ENCODE measurements around the gene PRLR.
"Not testable (repeated sequence)": the region's sequence is repeated elsewhere in the genome, so short reads cannot be mapped to it uniquely, and the experiment has no call there.

The PRLR gene

DNA sequence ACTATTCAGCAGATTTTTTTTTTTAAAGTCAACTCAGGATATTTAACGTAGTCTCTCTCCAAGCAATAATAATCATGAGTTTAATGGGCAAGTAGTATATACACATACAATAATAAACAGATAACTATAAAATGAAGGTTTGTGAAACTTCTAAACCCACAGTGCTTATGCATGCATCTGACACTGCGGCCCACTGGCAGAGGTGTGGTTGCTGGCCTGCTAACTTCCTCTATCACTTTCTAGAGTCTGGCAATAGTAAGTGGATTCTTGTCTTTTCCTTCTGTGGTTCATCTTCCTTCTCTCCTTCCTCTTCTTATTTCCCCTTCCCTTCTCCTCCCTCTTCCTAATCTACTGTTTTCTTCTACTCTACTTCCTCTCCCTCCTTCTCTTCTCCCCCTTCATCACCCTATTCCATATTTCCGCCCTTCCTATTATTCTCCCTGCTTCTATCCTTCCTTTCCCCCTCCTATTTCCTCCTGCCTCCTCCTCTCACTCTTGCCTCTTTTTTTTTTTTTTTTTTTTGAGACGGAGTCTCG, 164.0 kb downstream of the PRLR start:
- no peak for FAIRE-seq

DNA sequence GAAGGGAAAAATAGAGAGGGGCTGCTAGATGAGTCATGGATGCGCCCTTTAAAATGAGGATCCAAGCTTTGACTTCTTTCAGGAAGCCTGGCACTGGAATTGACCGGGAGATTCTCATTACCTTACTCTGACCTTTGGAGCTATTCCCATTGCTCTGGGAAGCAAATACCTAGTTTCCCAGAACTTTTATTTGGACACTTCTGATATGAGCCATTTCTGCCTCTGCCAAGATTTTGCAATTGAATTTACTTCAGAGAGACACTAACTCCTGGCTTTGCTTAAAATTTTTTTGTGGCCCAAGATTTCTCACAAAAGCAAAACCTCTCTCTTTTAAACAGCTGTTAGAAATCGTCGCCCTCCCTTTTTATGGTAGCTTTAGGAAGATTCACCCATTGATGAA, 166.9 kb downstream of the PRLR start:
- no peak for FAIRE-seq

DNA sequence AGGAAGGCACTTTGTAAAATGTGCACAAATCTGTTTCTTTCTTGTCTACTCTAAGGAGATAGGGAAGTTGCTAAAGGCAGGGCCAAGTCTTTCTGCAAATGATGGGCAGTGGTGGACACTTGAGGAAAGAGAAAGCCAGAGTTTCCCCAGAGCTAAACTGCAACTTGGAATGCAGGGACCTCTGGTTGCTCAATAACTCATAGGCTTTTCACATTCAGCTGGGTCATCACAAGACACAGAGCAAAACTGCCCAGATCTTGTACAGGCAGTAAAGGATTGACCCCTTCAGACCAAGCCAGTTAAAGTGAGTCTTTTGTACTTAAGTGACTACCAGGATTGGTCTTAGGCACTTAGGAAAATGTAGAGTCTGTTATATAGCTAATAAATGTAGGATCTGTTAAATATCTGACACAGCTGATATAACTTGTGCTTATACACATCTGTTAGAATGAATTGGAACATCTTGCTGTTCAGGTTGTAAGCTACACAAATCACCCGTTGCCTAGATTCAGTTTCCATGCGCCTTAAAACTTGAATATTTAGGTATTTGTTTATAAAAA, 169.0 kb downstream of the PRLR start:
- no peak for FAIRE-seq

DNA sequence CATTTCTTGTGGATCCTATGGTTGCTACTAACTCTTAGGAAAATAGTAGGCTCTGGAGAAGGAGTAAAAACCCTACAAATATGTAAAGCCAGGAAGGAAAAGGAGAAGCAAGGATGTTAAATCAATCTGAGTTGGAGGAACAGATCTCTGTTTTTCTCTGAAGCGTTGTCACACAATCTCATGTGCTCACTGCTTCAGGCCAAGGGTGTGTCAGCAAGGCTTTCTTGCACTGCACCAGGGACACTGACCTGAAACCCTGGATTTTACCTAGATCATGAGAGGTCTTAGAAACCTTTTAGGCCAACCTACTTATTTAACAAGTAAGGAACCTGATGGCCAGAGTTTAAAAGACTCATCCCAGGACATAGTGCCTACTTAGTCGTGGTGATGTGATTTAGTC, 170.1 kb downstream of the PRLR start:
- no peak for FAIRE-seq

DNA sequence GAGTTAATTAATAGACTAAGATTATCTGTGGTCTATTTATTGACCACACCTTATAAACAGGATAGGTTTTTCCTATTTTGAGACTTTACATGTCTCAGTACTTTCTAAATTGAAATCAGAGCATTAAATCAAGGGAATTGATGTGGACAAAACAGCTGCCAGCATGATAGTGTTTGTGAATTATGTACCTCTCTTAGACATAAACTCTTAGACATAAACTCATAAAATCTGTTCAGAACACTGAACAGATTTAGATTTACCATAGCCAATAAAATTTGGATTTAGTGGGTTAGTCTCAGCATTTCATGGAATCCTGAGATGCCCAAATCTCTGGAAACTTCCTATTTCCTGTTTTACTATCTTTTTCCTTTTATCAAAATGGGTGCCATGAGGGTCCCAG, 171.0 kb downstream of the PRLR start:
- FAIRE-seq = no peak

DNA sequence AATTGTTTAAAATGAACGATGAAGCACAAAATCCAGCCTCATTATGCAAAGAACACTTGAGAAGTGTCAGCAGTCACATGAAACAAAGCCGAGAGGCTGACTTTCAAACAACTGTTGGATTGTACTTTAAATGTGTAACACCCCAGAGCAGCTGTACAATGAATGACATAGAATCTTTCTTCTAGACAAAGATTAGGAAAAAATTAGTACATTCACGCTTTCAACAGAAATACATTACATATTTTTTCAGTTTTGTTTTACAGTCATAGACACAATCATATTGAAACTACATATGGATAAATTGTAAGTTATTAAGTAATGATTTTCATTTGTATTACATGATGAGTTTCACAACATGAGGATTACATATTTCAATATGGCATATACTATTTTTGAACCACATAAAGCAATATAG, 171.9 kb downstream of the PRLR start:
- no peak for FAIRE-seq

DNA sequence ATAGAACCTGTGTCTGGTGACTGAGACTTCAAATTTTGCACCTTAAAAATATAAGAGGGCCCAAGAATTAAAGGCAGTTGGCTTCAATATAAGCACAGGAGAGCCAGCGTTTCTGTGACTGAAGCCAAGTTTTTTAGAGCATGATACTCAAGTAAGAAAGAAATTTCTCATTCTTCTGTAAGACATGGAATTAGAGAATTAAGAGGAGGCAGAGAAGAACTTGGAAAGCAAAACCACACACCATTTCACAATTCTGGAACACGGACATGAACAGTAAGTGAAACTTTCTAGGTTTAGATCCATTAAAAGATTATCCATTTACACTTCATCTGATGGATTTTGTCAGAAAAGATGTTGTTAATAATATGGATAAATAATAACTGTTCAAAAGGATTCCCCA, 173.6 kb downstream of the PRLR start:
- FAIRE-seq = no peak

DNA sequence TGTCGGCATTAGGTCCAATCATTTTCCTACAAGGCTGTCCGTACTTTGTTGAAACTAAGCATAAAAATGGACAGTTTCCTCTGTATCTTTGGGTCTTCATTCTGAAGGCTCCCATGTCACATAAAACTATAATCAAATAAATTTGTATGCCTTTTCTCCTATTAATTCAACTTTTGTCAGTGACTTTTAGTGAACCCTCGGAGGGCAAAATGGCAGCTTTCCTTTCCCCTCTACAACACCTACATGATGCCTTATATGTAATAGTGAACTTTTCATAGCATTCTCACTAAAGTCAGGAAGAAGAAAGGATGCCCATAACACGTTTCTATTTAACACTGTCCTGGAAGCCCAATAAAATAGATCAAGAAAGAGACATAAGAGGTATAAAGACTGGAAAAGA, 177.4 kb downstream of the PRLR start:
- no peak for FAIRE-seq

DNA sequence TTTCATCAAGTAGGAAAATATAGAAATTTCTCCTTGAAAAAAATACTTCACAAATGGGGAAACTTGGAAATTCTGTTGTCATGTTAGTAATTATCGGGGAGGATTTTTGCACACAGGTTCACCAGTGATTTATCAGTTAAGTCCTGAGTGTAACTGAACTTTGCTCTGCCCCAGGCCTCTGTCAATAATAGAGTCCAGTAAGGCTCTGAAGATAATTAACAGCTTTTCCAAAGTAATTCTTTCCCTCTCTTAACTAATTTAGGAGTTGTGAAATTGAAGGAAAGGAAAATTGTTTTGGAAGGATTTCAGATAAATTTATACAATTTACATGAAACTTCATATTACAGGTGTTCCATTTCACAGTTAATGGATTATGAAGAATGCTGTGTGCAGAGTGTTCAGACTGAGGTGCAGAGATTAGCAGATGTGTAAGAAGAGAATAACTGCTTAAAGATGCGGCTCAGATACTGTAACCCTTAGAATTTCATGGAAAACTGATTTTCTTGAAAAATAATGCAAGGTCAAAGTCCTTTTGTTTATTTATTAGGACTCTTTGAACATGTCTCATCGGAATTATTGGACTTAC, 179.7 kb downstream of the PRLR start:
- FAIRE-seq = no peak

DNA sequence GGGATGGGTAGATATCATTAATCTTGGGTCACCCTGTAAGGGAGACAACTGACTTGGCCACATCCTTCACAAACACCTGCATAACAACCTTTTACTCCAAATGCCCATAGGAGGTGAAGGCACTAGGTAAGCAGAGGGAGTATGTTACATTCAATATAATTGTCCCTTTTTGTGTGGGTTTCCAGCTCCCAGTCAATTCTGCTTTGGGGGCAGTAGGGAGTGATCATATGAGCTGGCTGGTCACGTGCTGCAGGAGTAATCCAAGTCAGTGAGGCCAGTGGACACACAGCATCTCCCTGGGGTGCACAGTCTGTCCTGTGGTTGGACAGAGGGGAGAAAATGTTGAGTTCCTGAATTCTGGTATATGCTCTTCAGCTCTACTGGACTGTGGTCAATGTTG, 181.4 kb downstream of the PRLR start:
- no peak for FAIRE-seq

DNA sequence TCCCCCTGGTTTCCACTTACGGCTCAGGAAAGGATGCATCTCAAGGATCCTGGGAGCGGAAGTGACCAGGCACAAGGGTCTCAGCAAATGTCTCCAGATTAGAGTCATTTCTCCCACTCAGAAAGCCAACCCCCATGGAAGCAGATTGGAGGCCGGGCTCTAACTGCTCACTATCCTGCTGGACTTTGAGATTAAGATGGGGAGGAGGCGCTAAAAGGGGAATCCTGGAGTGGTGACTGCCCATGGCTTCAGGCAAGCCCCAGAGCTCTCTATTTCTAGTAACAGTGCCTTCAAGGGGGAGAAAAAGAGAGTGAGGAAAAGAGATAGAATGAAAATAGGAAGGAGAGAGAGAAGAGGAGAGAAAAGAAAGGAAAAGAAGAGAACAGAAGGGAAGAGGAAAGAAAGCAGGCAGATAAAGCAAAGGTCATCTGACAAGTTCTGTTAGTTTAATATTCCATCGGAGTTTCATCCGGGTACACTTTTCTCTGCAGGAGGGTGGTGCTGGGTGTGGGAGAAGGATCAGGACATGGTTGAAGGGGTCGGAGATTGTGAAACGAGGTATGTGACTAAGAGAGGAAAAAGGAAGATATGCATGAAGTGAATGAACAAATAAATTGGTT, 182.4 kb downstream of the PRLR start, which contains the start of gene AGXT2:
TSS of gene AGXT2 (minus strand) at position 165 of the 620 bp plus-strand sequence. CDS start at position 108, 57 bp downstream.
- FAIRE-seq = no peak

DNA sequence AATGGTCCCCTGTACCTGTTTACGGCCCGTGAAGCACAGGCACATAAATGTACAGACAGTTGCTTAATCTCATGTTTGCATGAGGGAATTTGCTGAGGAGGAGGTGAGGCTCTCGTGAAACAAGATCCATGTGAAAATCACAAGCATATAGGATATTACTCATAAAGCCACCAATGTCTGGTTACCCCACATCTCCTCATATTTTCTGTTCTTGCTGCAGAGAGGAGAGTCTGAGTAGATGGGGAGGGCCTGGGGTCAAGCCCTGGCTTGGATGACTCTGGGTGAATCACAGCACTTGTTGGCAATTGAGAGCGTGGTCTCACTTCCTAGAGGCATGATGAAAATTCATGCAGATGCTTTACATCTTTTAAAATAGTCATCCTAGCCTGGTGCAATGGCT, 183.5 kb downstream of the PRLR start:
- no peak for FAIRE-seq

DNA sequence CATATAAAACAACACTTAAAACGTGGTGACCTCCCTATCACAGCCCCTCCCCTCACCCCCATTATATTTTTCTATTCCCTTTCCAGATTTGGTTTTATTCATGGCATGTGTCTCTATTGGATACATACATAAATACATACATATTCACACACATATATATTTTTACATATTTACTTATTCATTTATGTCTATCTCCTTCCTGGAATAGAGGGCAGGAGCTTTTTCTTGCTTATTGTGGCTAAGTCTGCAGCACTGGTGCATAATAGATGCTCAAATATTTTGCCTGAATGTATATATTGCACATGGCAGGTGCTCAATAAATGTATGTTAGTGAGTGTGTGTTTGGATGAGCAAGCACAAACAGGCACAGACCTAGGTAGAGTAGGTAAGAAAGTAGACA, 185.0 kb downstream of the PRLR start:
- FAIRE-seq = no peak

DNA sequence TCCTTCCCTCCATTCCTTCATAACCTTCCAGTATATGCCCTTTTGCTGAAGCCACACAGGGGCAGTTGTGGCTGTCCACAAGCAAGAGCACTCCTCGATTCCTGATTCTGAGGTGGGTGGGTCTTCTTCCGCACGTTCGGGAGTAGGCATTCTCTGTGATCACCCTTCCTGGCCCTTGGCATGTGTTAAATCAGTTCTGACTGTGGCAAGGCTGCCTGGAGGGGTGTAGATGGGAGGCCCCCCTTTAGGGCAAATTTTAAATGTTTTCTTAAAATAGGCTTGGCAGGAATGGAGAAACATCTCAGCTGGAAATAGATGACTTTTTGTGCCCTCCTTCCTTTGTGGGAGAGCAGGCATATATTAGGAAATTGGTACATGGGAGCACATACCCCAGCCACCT, 185.6 kb downstream of the PRLR start:
- no peak for FAIRE-seq

DNA sequence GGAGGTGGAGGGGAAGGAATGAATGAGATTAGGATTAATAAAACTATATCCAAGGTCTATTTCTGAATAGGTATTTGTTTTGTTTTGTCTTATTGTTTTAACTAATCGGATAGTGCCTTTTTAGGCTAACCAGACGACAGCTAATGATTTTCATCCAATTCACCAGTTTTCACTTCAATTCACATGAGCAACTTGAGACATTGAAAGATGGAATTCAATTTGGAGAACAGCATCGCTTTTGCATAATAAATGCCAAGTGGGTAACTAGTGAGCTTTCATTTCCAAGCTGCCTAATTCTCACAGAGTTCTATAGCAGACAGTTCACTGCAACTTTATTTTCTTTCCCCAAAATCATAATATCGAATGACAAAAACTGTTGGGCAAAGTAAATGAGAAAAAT, 187.5 kb downstream of the PRLR start:
- no peak for FAIRE-seq

DNA sequence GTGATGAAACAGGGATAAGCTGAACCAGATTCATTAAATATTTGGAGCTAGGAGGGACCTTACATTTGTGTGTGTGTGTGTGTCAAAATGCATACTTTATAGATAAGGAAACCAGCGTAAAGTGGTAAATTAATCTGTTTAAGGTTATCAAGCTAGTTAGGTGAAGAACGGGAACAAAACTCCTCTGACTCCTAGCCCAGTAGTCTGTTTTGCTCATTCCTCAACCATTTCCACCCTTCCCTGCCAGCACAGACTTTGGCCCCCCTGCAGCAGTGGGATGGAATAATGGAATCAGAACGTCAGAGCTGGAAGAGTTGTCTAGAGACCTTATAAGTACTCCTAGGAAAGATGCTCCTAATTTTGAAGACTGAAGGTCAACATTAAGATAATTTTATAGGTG, 189.0 kb downstream of the PRLR start:
- FAIRE-seq = no peak

DNA sequence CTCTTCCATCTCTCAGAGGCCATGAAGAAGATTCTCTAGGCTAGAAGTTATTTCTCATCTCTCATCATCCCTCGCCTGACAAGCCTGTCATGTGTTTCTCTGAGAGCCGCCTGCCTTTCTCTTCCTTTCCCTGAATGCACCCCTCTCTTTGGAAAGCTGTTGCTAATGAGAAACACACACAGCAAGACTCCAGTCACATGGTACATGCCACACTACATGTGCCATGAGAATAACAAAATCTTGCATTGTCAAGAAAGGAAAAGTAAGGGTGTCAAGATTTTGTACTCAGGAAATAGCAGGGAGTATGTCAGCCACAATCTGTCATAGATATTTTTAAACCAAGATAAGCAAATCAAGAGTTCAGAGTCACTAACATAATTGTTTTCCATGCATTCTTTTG, 191.4 kb downstream of the PRLR start:
- no peak for FAIRE-seq

DNA sequence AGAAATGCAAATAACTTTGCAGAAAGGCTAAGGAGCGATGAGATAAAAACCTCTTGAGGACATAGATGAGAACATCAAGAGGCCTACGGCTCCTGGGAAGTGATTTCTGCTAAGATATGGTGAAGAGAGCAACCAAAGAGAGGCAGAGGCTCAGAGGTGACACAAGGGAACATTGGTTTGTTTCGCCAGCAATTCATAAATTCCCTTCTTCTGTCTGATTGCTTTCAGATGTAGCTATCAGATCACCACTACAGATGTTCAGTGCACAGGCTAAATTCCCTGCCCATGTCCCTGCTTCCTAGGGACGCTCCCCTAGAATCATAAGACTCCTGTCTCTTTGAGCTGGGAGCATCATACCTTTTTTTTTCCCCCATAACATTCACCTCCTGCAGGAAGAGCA, 193.8 kb downstream of the PRLR start:
- FAIRE-seq = no peak

DNA sequence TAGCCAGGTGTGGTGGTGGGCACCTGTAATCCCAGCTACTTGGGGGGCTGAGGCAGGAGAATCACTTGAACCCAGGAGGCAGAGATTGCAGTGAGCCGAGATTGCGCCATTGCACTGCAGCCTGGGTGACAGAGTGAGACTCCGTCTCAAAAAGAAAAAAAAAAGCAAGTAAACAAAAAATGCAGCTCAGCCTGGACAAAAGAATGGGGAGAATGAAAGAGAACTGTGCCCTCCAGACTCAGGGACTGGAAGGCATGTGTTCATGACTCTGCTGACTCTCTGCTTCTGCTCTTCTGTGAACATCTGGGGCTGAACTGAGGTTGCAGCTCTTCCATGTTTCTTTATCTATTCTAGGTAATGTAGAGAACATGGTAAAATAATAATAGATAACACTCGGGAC, 194.4 kb downstream of the PRLR start:
- not testable (repeated sequence) for FAIRE-seq

DNA sequence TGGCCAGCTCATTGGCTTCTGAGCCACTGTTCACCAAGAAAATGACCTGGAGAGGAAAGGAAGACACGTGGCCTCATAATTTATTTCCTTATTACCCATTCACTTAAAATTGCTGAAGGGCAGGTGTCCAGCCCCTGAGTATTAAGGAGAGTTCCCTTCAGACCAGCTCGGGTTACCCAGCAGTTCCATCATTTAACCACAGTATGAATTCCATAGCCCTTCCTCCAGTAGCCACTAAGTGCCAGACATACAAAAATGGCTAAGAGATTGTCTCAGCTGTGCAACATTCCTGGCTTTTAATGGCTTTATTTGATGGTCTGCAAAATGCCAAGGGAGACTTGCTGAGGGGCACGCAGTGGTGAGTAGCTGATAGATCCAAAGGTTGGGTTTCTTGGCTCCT, 195.0 kb downstream of the PRLR start:
- FAIRE-seq = no peak

DNA sequence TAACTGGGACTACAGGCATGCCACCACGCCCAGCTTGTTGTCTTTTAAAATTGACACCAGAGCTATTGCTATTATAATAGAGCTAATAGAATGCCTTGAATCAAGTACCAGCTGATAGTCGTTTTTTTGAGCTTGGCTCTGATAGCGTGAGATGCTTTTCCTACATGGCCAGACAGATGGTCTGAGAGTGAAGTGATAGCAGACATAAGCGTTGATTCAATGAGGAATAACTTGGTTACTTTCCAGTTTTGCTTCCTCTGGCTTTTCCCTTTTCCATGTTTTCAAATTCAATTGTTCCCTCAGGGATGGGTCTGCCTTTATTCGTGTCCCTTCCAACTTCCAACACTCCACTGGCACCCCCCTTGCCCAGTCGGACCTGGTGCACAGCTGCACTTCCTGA, 197.9 kb downstream of the PRLR start:
- no peak for FAIRE-seq

DNA sequence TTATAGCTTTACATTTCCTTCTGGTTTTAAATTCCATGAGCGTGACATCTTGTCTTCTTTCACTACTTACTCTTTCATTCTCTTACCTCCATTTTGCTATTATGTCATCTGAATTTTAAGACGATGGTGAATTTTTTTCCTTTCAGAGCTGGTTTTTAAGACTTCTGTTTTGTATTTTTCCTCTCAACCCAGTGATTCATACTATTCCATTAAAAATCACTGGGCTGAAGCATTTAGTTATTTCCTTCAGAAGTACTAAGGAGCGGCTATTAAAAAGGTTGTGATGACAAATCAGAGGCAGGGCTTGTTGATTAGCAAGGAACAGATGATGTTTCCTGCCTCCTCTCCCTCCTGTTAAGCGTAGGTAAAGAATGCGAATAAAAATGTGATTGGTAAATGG, 199.0 kb downstream of the PRLR start:
- FAIRE-seq = no peak

DNA sequence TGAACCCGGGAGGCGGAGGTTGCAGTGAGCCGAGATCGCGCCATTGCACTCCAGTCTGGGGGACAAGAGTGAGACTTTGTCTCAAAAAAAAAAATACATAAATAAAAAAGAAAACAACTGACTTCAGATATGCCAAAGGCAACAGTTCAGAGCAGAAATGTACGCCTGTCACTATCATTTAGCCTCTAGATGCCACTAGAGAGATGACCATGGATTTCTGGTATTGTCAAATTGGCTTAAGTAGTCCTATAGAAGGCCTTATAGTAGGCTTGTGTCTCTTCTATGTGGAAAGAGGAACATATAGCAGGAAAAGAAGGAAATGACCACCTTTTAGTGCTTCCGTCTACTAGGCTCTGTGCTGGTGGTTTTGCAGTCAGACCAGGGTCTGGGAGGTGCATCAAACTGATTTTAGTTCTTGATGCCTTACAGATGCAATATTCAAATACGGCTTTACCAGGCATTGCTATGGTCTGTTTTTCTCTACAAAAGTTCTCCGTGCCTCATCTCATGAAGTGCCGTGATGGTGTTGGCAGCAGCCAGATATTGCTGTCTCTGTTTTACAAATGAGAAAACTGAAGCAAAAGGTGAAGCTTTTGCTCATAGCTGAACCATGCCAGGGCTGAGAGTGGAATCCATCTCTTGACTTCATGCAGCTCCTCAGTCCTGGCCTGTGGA, 199.7 kb downstream of the PRLR start:
- no peak for FAIRE-seq

DNA sequence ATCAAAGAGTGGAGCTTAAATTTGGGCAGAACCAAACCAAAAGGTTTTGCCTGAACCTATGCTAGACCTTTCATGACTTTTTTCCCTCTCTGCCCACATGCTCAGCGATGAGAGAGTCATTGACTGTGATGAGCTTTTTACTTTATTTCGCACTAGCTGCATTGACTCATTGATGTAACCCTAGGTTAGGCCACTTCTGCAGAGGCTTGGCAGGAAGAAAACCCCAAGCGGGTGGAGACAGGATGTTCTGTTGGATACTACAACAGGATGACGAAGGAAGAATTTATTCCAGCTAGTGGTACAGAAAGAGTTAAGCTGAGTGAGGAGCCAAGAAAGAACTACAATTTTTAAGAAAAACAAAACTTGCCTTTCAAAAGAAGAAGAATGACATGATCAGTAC, 201.0 kb downstream of the PRLR start:
- no peak for FAIRE-seq

All from islet of Langerhans (tissue), 1 donor.